Ectodermal cell (in vitro differentiated cells): ENCODE results near the gene ADGRB3.

ENCODE experiments used
- H3K27ac ChIP-seq: 2 replicates; pipeline ENCODE4 v1.7.0; 2013; ENCODE audit warnings: mild to moderate bottlenecking, low read depth, low read length; ENCODE audit not compliant: insufficient read depth, poor library complexity, severe bottlenecking
- H3K27me3 ChIP-seq: 2 replicates; pipeline ENCODE4 v1.7.0; 2013; ENCODE audit warnings: mild to moderate bottlenecking, low read length; ENCODE audit not compliant: insufficient read depth, control insufficient read depth, poor library complexity, severe bottlenecking
- H3K36me3 ChIP-seq: one replicate; pipeline ENCODE4 v1.7.0; 2013; ENCODE audit warnings: low read length; ENCODE audit not compliant: control insufficient read depth, insufficient read depth
- H3K4me1 ChIP-seq: one replicate; pipeline ENCODE4 v1.7.0; 2013; ENCODE audit warnings: low read length; ENCODE audit not compliant: control insufficient read depth, insufficient read depth
- H3K4me3 ChIP-seq: 2 replicates; pipeline ENCODE4 v1.7.0; 2013; ENCODE audit warnings: low read depth, low read length, control low read depth; ENCODE audit not compliant: insufficient read depth
- H3K9me3 ChIP-seq: 2 replicates; pipeline ENCODE4 v1.7.0; 2013; ENCODE audit warnings: mild to moderate bottlenecking, low read length, moderate library complexity; ENCODE audit not compliant: control insufficient read depth
- WGBS, 2 experiments: methylation state at CpG; one replicate each; pipeline ENCODE4 v1.1.7; 2013; ENCODE audit warnings: missing lambda C conversion rate in 2 of 2; 5-methylcytosine and 5-hydroxymethylcytosine counted together

The ADGRB3 gene

GRCh38 chr6:69305456-69305855 is 670.4 kb downstream of the ADGRB3 start:
- 90 to 95% methylated on average over 1 to 2 of the region's 2 CpGs for WGBS, 2 experiments
- Histone ChIP-seq H3K4me3 (no peak overlapping the region), H3K36me3 (no peaks in the 10 kb centered on the region), H3K9me3 (no peaks in the 10 kb centered on the region), H3K27ac (no peak overlapping the region), H3K27me3 (no peaks in the 10 kb centered on the region), H3K4me1 (no peaks in the 10 kb centered on the region)

- no peaks in the 10 kb centered on the region for H3K4me1 ChIP-seq
- no peaks in the 10 kb centered on the region for H3K9me3 ChIP-seq
- H3K4me3 ChIP-seq, result no peak overlapping the region
- no peak overlapping the region for H3K27ac ChIP-seq
- 82 to 100% methylated on average over 1 to 2 of the region's 2 CpGs for WGBS, 2 experiments
- H3K27me3 ChIP-seq, result no peaks in the 10 kb centered on the region
- no peaks in the 10 kb centered on the region for H3K36me3 ChIP-seq
Measured at GRCh38 chr6:69308584-69308983, 673.5 kb downstream of the ADGRB3 start.

- Histone ChIP-seq H3K27me3 (no peaks in the 10 kb centered on the region), H3K4me1 (no peaks in the 10 kb centered on the region), H3K9me3 (no peaks in the 10 kb centered on the region), H3K36me3 (no peaks in the 10 kb centered on the region), H3K4me3 (no peak overlapping the region), H3K27ac (no peak overlapping the region)
- 69 to 71% methylated on average over 1 of the region's 1 CpG for WGBS, 2 experiments
Measured at GRCh38 chr6:69311888-69312287, 676.8 kb downstream of the ADGRB3 start.

- no CpG with 5 or more reads among the region's 1 CpG for WGBS, 2 experiments
- H3K4me1 ChIP-seq, result no peaks in the 10 kb centered on the region
- no peaks in the 10 kb centered on the region for H3K36me3 ChIP-seq
- no peaks in the 10 kb centered on the region for H3K27me3 ChIP-seq
- no peaks in the 10 kb centered on the region for H3K9me3 ChIP-seq
- no peak overlapping the region for H3K27ac ChIP-seq
- H3K4me3 ChIP-seq, result no peak overlapping the region
Measured at GRCh38 chr6:69314001-69314400, 678.9 kb downstream of the ADGRB3 start.

GRCh38 chr6:69314531-69314930 is 679.4 kb downstream of the ADGRB3 start:
- Histone ChIP-seq H3K27me3 (no peaks in the 10 kb centered on the region), H3K4me3 (no peak overlapping the region), H3K27ac (no peak overlapping the region), H3K9me3 (no peaks in the 10 kb centered on the region), H3K36me3 (no peaks in the 10 kb centered on the region), H3K4me1 (no peaks in the 10 kb centered on the region)

GRCh38 chr6:69331886-69332285 is 696.8 kb downstream of the ADGRB3 start:
- Histone ChIP-seq H3K36me3 (no peaks in the 10 kb centered on the region), H3K4me3 (no peak overlapping the region), H3K9me3 (no peaks in the 10 kb centered on the region), H3K27me3 (no peaks in the 10 kb centered on the region), H3K27ac (no peak overlapping the region), H3K4me1 (no peaks in the 10 kb centered on the region)
- 78 to 96% methylated on average over 1 to 2 of the region's 2 CpGs for WGBS, 2 experiments

GRCh38 chr6:69337311-69337710 is 702.2 kb downstream of the ADGRB3 start:
- Histone ChIP-seq H3K27ac (no peak overlapping the region), H3K36me3 (no peaks in the 10 kb centered on the region), H3K27me3 (no peaks in the 10 kb centered on the region), H3K4me3 (no peak overlapping the region), H3K9me3 (no peaks in the 10 kb centered on the region), H3K4me1 (no peaks in the 10 kb centered on the region)
- WGBS, 2 experiments, result 88 to 96% methylated on average over 3 of the region's 3 CpGs

GRCh38 chr6:69338431-69339162 is 703.5 kb downstream of the ADGRB3 start:
- H3K4me3 ChIP-seq, result no peak overlapping the region
- no peaks in the 10 kb centered on the region for H3K36me3 ChIP-seq
- WGBS, 2 experiments, result 93 to 100% methylated on average over 2 to 5 of the region's 5 CpGs
- no peaks in the 10 kb centered on the region for H3K9me3 ChIP-seq
- H3K4me1 ChIP-seq, result no peaks in the 10 kb centered on the region
- no peaks in the 10 kb centered on the region for H3K27me3 ChIP-seq
- no peak overlapping the region for H3K27ac ChIP-seq

- H3K27ac ChIP-seq, result no peak overlapping the region
- H3K4me3 ChIP-seq, result no peak overlapping the region
- 92% methylated on average over 6 of the region's 6 CpGs for WGBS, 2 experiments
- no peaks in the 10 kb centered on the region for H3K9me3 ChIP-seq
- no peaks in the 10 kb centered on the region for H3K4me1 ChIP-seq
- H3K27me3 ChIP-seq, result no peaks in the 10 kb centered on the region
- no peaks in the 10 kb centered on the region for H3K36me3 ChIP-seq
Measured at GRCh38 chr6:69339163-69339550, 704.1 kb downstream of the ADGRB3 start.

GRCh38 chr6:69340196-69340595 is 705.1 kb downstream of the ADGRB3 start:
- H3K27ac ChIP-seq, result no peak overlapping the region
- H3K36me3 ChIP-seq, result no peaks in the 10 kb centered on the region
- H3K9me3 ChIP-seq, result no peaks in the 10 kb centered on the region
- H3K4me3 ChIP-seq, result no peak overlapping the region
- no peaks in the 10 kb centered on the region for H3K4me1 ChIP-seq
- 86 to 100% methylated on average over 1 of the region's 1 CpG for WGBS, 2 experiments
- H3K27me3 ChIP-seq, result no peaks in the 10 kb centered on the region

- Histone ChIP-seq H3K27ac (no peak overlapping the region), H3K4me1 (no peaks in the 10 kb centered on the region), H3K36me3 (no peaks in the 10 kb centered on the region), H3K4me3 (no peak overlapping the region), H3K9me3 (no peaks in the 10 kb centered on the region), H3K27me3 (no peaks in the 10 kb centered on the region)
- 94% methylated on average over 2 of the region's 2 CpGs; no CpG with 5 or more reads in 1 of the 2 experiments for WGBS, 2 experiments
Measured at GRCh38 chr6:69343851-69344250, 708.8 kb downstream of the ADGRB3 start.
